Measurements from ENCODE around the gene STK11.

Gene STK11

GRCh38 chr19:1231729-1232637 is 26.4 kb downstream of the STK11 start:
- Histone ChIP-seq H3K36me3 (replicated peaks; ENCODE audit: insufficient read depth, low read length) (no peaks in the 10 kb centered on the region), H3K27me3 (replicated peaks; ENCODE audit: insufficient read depth, low read length) (peaks cover 53% of the 10 kb centered on the region), H3K9me2 (replicated peaks; ENCODE audit: insufficient read depth, low read length) (no peaks in the 10 kb centered on the region), H2AFZ (ENCODE audit: low read length) (no peak overlapping the region), H3K4me2 (ENCODE audit: low read depth, low read length) (no peak overlapping the region), H3K4me1 (ENCODE audit: low read length) (no peaks in the 10 kb centered on the region), H3K4me3 (ENCODE audit: low read length) (no peak overlapping the region), H3K9ac (ENCODE audit: low read length) (no peak overlapping the region), H3K79me2 (ENCODE audit: low read length) (no peaks in the 10 kb centered on the region), H4K20me1 (ENCODE audit: insufficient read depth, low read length) (no peaks in the 10 kb centered on the region), H3F3A (ENCODE audit: insufficient read depth, low read length) (no peaks in the 10 kb centered on the region), H3K9me3 (replicated peaks; ENCODE audit: insufficient read depth, low read length) (no peaks in the 10 kb centered on the region), H3K27ac (ENCODE audit: low read length) (no peak overlapping the region)
- DNase-seq: no peak
- TF ChIP-seq EZH2 (optimal IDR thresholded peaks at IDR 0.05; ENCODE audit: low read depth, low read length) (no peak), EZH2phosphoT487 (IDR thresholded peaks at IDR 0.05; ENCODE audit: low read length) (no peak)
- TF ChIP-seq, protein P1, sequence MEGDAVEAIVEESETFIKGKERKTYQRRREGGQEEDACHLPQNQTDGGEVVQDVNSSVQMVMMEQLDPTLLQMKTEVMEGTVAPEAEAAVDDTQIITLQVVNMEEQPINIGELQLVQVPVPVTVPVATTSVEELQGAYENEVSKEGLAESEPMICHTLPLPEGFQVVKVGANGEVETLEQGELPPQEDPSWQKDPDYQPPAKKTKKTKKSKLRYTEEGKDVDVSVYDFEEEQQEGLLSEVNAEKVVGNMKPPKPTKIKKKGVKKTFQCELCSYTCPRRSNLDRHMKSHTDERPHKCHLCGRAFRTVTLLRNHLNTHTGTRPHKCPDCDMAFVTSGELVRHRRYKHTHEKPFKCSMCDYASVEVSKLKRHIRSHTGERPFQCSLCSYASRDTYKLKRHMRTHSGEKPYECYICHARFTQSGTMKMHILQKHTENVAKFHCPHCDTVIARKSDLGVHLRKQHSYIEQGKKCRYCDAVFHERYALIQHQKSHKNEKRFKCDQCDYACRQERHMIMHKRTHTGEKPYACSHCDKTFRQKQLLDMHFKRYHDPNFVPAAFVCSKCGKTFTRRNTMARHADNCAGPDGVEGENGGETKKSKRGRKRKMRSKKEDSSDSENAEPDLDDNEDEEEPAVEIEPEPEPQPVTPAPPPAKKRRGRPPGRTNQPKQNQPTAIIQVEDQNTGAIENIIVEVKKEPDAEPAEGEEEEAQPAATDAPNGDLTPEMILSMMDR (IDR thresholded peaks at IDR 0.05; ENCODE audit: low read length): no peak

- no peak overlapping the region for H3K9ac ChIP-seq (ENCODE audit: low read length)
- H4K20me1 ChIP-seq (ENCODE audit: insufficient read depth, low read length): no peaks in the 10 kb centered on the region
- H3K79me2 ChIP-seq (ENCODE audit: low read length): no peaks in the 10 kb centered on the region
- no peak for DNase-seq
- H2AFZ ChIP-seq (ENCODE audit: low read length): no peak overlapping the region
- no peak for TF ChIP-seq EZH2phosphoT487 (IDR thresholded peaks at IDR 0.05; ENCODE audit: low read length)
- no peak for TF ChIP-seq EZH2 (optimal IDR thresholded peaks at IDR 0.05; ENCODE audit: low read depth, low read length)
- TF ChIP-seq, protein P1 (IDR thresholded peaks at IDR 0.05; ENCODE audit: low read length): no peak
- no peak overlapping the region for H3K4me3 ChIP-seq (ENCODE audit: low read length)
- H3K27ac ChIP-seq (ENCODE audit: low read length): no peak overlapping the region
- no peaks in the 10 kb centered on the region for H3K4me1 ChIP-seq (ENCODE audit: low read length)
- H3K4me2 ChIP-seq (ENCODE audit: low read depth, low read length): no peak overlapping the region
- H3K9me3 ChIP-seq (replicated peaks; ENCODE audit: insufficient read depth, low read length): no peaks in the 10 kb centered on the region
- H3F3A ChIP-seq (ENCODE audit: insufficient read depth, low read length): no peaks in the 10 kb centered on the region
- peaks cover 58% of the 10 kb centered on the region for H3K27me3 ChIP-seq (replicated peaks; ENCODE audit: insufficient read depth, low read length)
- no peaks in the 10 kb centered on the region for H3K36me3 ChIP-seq (replicated peaks; ENCODE audit: insufficient read depth, low read length)
- no peaks in the 10 kb centered on the region for H3K9me2 ChIP-seq (replicated peaks; ENCODE audit: insufficient read depth, low read length)
Measured at GRCh38 chr19:1232652-1233072, 27.1 kb downstream of the STK11 start.

GRCh38 chr19:1233115-1233667 is 27.6 kb downstream of the STK11 start:
- H2AFZ ChIP-seq (ENCODE audit: low read length): no peak overlapping the region
- H3K4me1 ChIP-seq (ENCODE audit: low read length): no peaks in the 10 kb centered on the region
- no peaks in the 10 kb centered on the region for H3K79me2 ChIP-seq (ENCODE audit: low read length)
- H4K20me1 ChIP-seq (ENCODE audit: insufficient read depth, low read length): no peaks in the 10 kb centered on the region
- H3K9me3 ChIP-seq (replicated peaks; ENCODE audit: insufficient read depth, low read length): no peaks in the 10 kb centered on the region
- H3F3A ChIP-seq (ENCODE audit: insufficient read depth, low read length): no peaks in the 10 kb centered on the region
- H3K36me3 ChIP-seq (replicated peaks; ENCODE audit: insufficient read depth, low read length): no peaks in the 10 kb centered on the region
- no peak overlapping the region for H3K4me3 ChIP-seq (ENCODE audit: low read length)
- H3K9me2 ChIP-seq (replicated peaks; ENCODE audit: insufficient read depth, low read length): no peaks in the 10 kb centered on the region
- TF ChIP-seq, protein P1 (IDR thresholded peaks at IDR 0.05; ENCODE audit: low read length): no peak
- TF ChIP-seq EZH2phosphoT487 (IDR thresholded peaks at IDR 0.05; ENCODE audit: low read length): no peak
- TF ChIP-seq EZH2 (optimal IDR thresholded peaks at IDR 0.05; ENCODE audit: low read depth, low read length): no peak
- no peak overlapping the region for H3K9ac ChIP-seq (ENCODE audit: low read length)
- no peak overlapping the region for H3K27ac ChIP-seq (ENCODE audit: low read length)
- no peak for DNase-seq
- peaks cover 60% of the 10 kb centered on the region for H3K27me3 ChIP-seq (replicated peaks; ENCODE audit: insufficient read depth, low read length)
- H3K4me2 ChIP-seq (ENCODE audit: low read depth, low read length): no peak overlapping the region

All from MM.1S (cell line).